Measurements from ENCODE around the gene ABLIM3.

GRCh38 chr5:149113669-149114068 lies 27.6 kb upstream of the ABLIM3 start:
- TF ChIP-seq TAF1 (IDR thresholded peaks at IDR 0.05; ENCODE audit: borderline replicate concordance, insufficient read depth, low read length) = no peak
- TF ChIP-seq POLR2AphosphoS5 (IDR thresholded peaks at IDR 0.05; ENCODE audit: low read depth, low read length) = no peak
- TF ChIP-seq FOXP2 (optimal IDR thresholded peaks at IDR 0.05; ENCODE audit: borderline replicate concordance, extremely low read depth, extremely low read length, insufficient read depth) = no peak
